Stimulated activated CD4-positive, alpha-beta T cell treated with anti-CD3 and anti-CD28 coated beads, Interleukin-15, amount 100 ng/mL, for 1 hour (primary cell): ENCODE data around the gene FZD4.

ENCODE experiments used
- DNase-seq, 2 donors: peaks; one replicate each; pipeline ENCODE4 v3.0.0-alpha.2; 2020; ENCODE audit warnings: low read depth in 1 of 2, low spot score in 1 of 2

Gene FZD4

GRCh38 chr11:86914865-86915519 lies 40.2 kb downstream of the FZD4 start:
- no peak for DNase-seq

DNA sequence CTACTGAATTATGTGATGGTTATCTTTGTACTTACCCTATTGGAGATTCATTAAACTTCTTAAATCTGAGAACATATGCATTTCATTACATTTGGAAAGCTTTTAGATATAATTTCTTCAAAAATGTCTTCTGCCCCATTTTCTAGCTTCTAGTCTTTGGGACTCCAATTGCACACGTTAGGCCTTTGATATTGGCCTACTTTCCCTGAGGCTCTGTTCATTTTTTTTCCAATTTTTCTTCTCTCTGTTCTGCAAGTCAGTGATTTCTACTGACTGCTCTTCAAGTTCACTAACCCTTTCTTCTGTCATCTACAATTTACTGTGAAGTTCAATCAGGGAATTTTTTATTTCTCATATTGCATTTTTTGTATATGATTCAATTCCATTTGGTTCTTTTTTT lies 43.0 kb downstream of the FZD4 start:
- DNase-seq: no peak

DNA sequence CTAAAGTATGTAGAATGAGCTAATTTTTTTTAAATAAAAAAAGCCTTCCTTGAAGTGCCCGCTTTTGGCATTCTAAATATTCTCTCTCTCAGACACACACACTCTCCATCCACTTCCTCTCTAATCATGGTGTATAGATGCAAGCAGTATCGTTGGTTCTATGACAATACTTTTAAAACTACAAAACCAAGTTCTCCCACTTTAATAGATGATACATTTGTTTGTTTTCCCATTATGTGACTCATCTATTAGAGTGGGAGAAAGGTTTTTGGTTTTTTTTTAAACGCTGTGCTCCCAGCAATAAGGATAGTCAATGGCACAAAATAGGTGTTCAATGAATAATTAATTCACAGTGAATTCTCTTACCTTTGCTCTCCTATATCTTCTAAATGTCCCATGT lies 44.6 kb downstream of the FZD4 start:
- no peak for DNase-seq

DNA sequence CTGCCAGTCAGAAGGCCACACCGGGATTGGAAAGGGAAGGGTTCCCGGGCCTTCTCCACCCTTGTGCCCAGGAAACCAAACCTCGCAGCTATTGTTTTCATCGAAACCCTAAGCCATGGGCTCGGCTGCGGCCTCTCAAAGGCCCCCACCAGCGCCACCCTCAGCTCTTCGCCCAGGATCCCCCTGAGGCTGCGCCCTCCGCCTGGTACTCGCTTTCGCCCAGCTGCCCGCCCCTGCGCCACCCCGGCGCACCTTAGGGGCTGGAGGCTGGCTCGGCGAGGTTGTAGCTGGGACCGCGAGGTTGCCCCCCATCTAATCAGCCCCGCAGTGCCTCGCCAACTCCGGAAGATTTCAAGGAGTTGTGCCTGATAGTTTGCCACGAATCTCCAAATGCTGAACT lies 49.0 kb downstream of the FZD4 start:
- DNase-seq: no peak

DNA sequence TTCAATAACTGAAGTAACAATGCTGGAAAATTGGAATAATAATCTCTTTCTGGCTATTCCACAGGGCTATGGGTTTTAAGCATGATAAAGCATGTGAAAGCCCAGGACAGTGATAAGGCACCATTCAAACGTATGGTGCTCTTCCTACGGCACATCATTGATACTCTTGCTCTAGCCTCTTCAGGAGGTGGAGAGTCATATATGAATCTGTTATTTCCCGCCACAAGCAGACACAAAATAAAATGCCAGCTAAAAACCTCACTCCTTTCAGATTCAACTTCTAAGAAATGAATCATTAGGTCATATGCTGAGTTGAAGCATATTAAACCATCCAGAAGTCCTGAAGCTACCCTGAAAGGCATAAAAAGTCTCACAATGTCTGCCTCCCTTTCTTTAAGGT lies 49.9 kb downstream of the FZD4 start:
- DNase-seq: no peak

DNA sequence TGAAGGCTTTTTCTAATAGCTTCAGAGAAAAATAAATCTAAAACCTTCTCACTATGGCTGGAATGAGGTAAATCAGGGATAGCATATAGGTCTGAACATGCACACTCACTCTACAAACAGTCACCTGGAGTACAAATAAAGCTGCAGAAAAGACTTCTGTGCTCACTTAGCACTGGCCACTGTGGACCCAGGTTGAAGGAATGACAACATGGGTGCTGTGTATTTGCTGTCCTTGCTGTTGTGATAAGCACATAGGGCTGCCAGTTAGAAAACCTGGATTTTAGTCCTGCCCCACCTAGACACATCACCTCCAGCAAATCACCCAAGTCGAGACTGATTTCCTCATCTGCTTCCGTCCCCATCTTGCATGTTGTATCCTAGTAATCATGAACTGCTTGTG lies 51.2 kb downstream of the FZD4 start:
- DNase-seq: no peak

GRCh38 chr11:86902345-86902744 lies 52.9 kb downstream of the FZD4 start:
- DNase-seq: no peak

DNA sequence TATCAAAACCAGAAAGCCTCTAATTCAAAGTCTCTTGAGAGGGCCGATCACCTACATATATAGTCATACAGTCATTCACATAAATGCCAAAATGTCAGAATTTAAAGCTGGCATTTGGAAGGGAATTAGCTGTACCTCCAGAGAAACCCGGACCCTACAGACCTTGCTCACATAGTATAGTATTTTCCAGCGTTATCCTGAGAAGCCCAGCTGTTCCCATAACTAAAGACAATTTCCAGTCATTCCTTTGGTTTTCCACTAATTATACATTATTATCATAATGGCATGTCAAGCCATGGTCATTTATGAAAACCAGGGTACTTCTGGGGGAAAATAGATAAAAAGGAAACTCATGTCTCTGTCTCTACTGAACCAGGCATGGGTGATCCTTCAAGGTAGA lies 53.6 kb downstream of the FZD4 start:
- DNase-seq: no peak

- no peak for DNase-seq
These were observed 55.0 kb downstream of the FZD4 start for GRCh38 chr11:86900162-86900561.

DNA sequence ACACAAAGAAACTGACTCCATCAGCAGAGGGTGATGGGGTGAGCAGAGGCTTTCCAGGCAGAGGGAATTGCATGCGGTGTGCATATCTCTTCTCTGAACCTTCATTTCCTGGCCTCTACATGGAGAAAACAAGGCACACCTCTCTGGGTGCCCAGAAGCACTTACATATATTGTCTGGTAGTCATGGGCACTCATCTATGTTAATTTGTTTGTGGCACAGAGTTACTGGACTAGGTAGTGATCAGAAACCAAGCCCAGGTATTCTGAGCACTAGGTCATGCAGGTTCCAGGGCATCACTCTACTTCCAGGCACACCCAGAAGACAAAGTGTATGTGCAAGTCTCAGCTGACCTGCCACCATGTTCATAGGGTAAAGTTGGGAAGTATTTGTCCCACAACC lies 56.5 kb downstream of the FZD4 start:
- no peak for DNase-seq

- no peak for DNase-seq
These were observed 58.8 kb downstream of the FZD4 start for GRCh38 chr11:86896441-86896841.
